GM12874 (cell line): ENCODE results near the gene DNAH1.

Source experiments
- TF ChIP-seq, protein P1 (sequence below): IDR thresholded peaks from 2 replicates; pipeline ENCODE4 v1.5.1; 2011; ENCODE audit warnings: low read depth, mild to moderate bottlenecking, control low read depth, low read length, moderate library complexity; ENCODE audit not compliant: insufficient read depth

DNAH1 gene

GRCh38 chr3:52440249-52440551, 124.1 kb downstream of the DNAH1 start:
- TF ChIP-seq, protein P1, sequence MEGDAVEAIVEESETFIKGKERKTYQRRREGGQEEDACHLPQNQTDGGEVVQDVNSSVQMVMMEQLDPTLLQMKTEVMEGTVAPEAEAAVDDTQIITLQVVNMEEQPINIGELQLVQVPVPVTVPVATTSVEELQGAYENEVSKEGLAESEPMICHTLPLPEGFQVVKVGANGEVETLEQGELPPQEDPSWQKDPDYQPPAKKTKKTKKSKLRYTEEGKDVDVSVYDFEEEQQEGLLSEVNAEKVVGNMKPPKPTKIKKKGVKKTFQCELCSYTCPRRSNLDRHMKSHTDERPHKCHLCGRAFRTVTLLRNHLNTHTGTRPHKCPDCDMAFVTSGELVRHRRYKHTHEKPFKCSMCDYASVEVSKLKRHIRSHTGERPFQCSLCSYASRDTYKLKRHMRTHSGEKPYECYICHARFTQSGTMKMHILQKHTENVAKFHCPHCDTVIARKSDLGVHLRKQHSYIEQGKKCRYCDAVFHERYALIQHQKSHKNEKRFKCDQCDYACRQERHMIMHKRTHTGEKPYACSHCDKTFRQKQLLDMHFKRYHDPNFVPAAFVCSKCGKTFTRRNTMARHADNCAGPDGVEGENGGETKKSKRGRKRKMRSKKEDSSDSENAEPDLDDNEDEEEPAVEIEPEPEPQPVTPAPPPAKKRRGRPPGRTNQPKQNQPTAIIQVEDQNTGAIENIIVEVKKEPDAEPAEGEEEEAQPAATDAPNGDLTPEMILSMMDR: no peak

DNA sequence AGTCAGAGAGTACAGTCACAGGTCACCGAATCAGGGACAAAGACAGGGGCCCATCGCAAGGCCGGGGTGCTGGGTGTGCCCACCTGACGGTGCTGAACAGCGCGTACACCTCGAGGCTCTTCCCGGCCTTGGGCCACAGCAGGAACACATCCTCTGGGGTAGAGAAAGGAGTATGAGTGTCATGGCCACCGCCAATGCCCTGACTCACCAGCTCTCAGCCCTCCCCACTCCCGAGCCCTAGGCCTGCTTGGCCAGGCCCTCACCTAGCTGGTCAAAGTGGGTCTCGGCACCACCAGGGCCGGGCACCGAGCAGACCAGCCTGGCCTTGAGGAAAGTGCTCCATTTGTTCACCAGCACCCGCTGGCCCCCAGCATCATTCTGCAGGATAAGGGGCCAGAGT, 124.6 kb downstream of the DNAH1 start:
- TF ChIP-seq, protein P1: no peak

DNA sequence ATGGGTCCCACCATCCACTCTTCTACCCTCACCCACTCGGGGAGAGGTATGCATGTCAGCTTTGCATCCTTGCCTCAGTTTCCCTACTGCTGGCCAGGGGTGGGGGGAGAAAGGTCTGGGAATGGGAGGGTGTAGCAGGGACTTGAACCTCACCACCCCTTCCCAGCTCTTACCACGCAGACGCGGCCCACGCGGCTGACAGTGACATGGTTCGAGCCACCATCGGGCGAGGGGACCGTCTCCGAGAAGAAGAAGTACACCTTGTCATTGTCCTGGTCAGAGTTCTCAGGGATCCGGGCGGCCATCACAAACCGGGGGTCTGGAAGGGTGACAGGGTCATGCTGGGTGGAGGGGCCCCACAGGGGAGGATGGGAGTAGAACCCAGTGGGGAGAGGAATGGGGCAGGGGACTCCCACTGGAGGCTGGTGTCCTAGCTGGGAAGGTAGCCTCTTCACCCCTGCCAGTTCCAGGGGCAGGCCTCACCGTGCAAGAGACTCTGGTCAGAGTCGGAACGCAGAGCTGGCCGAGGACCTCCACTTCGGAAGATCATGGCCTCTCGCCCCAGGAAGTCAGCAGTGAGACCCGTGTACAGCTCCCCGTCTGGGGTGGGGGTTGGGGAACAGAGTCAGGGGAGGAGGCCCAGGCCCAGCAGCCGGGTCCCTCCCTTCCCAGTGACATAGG, 125.1 kb downstream of the DNAH1 start:
- TF ChIP-seq, protein P1: no peak

DNA sequence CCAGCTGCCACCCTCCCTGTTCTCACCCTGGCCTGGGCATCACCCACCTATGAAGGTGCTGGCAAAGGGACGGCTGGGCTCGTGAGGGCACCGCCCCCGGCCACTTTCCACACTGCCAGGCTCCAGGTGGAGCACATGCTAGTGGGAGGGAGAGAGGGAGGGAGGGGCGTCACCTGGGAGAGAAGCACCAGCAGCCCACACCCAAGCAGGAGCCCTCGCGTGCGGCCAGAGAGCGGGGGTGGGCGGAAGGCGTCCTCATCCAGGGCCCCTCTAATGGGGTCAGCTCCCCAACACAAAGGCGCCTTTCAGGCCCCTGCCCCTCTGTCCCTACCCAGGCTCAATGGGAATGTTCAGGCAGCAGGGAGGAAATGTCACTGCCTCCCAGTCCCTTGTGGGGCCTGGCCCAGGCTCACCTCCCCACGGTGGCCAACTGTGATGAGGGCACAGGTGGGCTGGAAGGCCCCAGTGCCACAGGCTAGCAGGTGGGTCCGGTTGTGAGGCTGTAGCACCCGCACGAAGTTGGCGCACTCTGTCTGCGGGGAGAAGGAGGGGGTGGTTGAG, 125.7 kb downstream of the DNAH1 start:
- TF ChIP-seq, protein P1: no peak

DNA sequence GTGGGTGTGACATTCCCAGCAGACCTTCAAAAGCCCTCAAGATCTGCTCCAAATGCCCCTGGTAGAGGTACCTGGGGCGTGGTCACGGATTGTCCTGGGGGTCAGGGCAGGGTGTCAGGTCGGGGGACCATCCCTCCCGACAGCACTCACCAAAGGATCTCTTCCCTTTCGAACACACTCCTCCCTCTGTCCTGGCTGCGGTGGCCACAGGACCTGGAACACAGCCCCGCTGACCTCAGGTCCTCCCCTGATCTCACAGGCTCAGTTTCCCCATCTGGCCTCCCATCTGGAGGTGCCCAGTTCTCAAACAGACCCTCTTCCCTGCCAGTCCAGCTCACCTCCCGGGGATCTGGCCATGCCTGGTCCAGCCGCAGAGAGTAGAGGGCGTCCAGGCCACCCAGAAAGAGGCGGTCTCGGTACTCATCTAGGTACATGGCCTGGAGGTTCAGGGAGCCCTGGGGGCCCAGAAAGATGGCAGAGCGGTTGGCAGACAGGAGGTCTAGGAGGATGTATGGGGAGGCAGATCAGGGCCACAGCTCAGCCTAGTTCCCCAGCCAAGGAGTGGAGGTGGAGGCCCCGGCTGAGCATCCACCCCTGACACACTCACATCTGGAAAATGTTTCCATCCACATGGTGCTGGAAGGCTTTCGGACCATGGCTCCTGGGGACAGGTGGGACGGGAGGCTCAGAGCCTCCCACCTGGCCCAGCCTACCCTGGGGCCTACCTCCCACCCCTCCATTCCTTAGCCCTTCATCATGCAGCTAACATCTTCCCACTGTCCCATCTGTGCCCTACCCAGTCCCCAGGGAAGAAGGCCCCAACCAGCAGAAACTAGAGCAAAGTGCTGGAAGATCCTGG, 126.5 kb downstream of the DNAH1 start:
- TF ChIP-seq, protein P1: no peak

DNA sequence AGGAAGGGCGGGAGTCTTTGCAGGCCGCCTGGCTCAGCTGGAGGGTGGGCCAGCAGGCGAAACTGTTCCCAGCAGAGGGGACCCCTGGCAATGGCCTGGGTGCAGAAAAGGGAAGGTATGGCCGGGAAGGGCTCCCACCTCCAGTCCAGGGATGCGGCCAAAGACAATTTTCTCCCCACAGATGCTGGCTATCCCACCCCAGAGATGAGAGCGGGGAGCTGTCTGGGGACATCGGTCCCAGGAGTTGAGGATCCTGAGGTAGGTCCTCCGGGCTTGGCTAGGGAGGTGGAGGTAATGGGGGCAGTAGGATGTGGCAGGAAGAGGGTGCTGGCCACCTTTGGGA, 127.1 kb downstream of the DNAH1 start:
- TF ChIP-seq, protein P1: no peak

DNA sequence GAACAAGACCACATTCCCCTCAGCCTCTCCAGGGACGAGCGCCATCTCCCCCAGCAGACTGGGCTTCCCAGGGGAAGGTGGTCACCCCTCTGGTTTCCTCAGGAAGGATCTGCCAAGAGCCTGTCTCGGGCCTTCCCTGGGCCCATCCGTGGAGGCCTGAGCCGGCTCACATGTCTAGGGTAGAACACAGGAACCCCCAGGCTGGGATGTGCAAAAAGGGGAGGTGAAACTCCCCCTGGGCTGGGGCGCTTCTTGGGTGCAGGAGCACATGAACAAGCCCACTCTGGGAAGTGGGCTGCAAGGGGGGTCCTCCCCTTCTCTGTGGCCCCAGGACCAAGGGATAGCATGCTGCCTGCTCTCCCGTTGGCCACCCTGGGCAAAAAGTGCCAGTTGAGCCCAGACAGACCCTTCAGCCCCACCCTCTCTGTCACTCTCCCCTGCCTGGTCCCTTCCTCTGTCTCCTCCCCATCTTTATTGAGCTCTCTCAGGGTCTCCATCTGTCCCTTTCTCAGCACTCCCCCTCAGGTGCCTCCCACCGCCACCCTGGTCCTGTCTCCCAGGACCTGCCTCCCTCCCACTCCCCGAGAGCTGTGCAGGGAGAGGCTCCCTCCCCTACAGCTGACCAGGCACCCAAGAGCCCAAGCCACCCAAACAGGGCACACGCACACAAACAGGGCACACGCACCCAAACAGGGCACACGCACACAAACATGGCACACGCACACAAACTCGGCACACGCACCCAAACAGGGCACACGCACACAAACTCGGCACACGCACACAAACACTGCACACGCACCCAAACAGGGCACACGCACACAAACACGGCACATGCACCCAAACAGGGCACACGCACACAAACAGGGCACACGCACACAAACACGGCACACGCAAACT, 127.9 kb downstream of the DNAH1 start:
- TF ChIP-seq, protein P1: no peak
